ENCODE results near the gene HYAL4.

DNA sequence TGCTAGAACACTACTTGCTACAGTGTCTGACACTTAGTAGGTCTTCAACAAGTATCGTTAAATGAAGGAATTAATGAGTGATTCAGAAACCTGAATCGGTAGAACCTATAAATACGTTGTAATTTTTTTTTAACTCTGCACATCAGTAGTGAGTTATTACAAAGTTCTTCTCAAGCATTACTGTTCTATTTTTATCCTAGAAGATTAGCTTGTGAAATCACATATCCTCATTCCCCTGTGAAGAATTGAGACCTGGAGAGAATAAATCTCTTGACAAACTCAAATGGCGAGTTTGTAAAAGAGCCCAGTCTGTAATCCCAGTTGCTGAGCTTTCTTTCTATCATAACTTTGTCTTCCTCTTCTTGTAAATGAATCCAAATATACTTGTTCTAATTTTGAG, 34.7 kb downstream of the HYAL4 start:
- TF ChIP-seq POLR2A (IDR thresholded peaks at IDR 0.05; ENCODE audit: low read depth, low read length) (no peak), POLR2AphosphoS5 (IDR thresholded peaks at IDR 0.05; ENCODE audit: low read depth, low read length) (no peak)
